HG03064 (cell line): Measurements from ENCODE around the gene EML4.
"Not testable (repeated sequence)": the region's sequence is repeated elsewhere in the genome, so short reads cannot be mapped to it uniquely, and the experiment has no call there.

Experiments
- ATAC-seq: cut with Tn5 transposase; IDR thresholded peaks from one replicate; pipeline ENCODE4 v1.9.1; 2021; ENCODE audit warnings: low read depth; ENCODE audit not compliant: unreplicated experiment

EML4 gene

DNA sequence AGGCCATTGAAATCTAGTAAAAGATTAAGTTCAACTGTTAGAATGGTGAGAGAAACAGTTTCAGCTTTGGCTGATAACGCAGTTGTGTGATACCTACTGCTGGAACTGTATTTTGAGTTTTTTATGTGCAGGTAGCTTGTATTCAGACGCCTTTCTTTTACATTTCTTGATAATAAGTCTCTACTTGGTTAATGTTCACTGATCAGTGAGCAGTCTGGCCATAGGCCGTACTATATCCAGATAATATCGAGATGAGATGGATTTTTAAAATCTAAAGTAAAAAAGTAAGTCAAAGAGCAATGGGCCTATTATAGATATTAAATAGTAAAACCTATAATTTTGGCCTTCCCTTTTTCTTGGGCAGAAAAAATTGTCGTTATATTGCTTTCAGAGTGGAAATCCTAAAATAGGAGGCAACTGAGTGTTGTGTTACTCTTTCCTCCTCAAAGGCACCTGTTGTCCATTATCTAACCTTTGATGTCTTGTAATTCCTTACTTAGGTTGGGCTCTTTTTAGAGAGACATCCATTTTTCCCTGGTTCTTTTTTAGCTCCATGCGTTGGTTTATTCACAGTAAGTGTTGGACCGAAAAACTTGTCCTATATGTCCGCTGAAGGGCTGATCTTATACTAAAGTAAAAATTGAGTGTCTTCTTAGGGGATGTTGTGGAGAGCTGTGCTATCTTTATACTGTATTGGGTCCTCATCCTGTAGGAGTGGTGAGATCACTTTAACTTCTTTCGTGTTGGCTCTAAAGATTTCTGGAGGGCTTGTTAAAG, 1.7 kb downstream of the EML4 start:
- no peak for ATAC-seq

- ATAC-seq: no peak
Observed at GRCh38 chr2:42171396-42171980, 2.3 kb downstream of the EML4 start.

DNA sequence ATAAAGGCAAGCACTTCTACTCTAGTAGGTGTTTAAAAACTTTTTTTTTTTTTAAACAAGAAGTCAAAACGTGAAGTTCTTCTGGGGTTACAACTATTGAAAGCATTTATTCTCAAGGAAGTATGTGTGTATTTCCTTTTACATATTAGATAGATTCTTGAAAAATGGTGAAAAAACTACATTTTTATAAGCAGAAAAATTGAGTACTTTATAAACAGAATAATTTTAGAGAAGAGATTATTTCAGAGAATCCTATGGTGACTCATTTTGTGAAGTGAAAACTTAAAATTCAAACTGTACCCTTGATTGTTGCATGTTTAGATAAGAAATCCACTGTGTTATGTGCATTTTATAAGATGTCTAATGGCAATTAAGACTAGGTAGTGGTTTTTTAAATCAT, 2.9 kb downstream of the EML4 start:
- ATAC-seq: no peak

GRCh38 chr2:42172566-42172965, 3.4 kb downstream of the EML4 start:
- ATAC-seq: no peak

DNA sequence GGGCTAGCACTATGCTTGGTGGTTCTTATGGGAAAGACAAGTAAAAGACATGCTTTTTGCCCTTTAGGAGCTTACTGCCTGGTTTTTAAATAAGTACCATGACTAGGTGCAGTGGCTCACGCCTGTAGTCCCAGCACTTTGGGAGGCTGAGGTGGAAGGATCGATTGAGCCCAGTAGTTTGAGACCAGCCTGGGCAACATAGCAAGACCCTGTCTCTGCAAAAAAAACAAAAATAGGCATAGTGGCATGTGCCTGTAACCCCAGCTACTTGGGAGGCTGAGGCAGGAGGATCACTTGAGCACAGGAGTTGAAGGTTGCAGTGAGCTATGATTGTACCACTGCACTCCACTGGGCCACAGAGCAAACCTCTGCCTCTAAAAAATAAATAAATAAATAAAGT, 4.3 kb downstream of the EML4 start:
- ATAC-seq: not testable (repeated sequence)

- no peak for ATAC-seq
Observed at GRCh38 chr2:42176992-42177738, 8.0 kb downstream of the EML4 start.

DNA sequence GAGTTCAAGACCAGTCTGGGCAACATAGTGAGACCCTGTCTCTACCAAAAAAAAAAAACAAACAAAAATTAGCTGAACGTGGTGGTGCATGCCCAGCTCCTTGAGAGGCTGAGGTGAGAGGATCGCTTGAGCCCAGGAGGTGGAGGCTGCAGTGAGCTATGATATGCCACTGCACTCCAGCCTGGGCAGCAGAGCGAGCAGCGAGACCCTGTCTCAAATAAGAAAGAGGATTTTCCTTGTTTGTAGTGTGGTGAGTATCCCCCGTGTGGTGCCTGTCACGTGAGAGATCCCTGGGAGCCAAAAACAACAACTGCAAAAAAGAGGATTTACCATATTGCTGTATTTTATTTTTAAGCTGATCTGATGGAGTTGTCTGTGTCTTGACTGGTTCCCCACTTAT, 9.2 kb downstream of the EML4 start:
- ATAC-seq: no peak

GRCh38 chr2:42180300-42180699, 11.1 kb downstream of the EML4 start:
- no peak for ATAC-seq

- no peak for ATAC-seq
Observed at GRCh38 chr2:42182654-42183308, 13.6 kb downstream of the EML4 start.

GRCh38 chr2:42183775-42184174, 14.6 kb downstream of the EML4 start:
- ATAC-seq: no peak

DNA sequence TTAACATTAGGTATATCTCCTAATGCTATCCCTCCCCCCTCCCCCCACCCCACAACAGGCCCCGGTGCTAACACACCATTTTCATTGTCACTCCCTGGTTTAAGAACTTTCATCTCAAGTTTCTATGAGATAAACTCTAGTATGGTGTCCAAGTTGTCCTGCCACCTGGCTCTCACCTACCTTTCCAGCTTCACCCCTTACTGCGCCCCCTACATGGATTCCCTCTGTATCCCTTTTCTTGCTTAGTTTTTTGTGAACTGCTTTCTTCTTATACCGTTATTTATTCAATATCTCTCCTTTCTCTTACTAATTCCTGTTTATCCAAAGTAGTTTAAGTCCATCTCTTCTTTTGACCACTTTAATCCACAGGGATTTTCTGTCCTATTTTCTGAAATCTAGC, 15.2 kb downstream of the EML4 start:
- ATAC-seq: no peak

GRCh38 chr2:42185220-42185921, 16.2 kb downstream of the EML4 start:
- no peak for ATAC-seq

DNA sequence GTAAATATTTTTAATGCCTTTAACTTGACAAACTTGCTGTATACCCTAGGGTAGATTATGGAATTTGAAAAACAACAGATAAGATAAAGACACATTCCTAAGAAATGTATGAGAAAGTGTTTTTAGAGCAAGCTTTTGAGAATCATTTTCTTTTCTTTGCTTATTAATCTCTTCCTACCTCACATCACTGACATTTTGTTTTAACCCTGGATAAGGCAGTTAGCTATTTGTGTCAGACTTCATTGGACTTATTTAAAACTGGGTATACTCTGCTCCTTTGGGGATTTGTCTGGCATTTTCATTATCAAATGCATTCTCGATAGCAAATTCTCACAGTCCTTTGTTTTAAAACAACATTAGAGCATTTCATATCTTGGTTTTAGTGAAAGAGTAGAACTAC, 17.2 kb downstream of the EML4 start:
- no peak for ATAC-seq

- no peak for ATAC-seq
Observed at GRCh38 chr2:42186945-42187632, 17.9 kb downstream of the EML4 start.

DNA sequence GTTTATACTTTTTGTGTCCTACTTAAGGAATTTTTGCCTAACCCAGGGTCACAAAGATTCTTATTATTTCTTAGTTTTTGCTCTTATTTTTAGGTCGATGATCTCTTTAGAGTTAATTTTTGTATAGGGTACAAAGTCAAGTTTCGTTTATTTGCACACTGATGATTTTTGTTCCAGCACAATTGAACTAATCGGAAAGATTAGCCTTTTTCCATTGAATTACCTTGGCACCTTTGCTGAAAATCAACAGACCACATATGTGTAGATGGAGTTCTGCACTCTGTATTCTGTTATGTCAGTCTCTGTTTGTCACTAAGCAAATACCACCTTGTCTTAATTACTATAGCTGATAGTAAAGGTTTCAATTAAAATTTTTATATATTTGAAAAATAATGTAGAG, 18.7 kb downstream of the EML4 start:
- no peak for ATAC-seq

DNA sequence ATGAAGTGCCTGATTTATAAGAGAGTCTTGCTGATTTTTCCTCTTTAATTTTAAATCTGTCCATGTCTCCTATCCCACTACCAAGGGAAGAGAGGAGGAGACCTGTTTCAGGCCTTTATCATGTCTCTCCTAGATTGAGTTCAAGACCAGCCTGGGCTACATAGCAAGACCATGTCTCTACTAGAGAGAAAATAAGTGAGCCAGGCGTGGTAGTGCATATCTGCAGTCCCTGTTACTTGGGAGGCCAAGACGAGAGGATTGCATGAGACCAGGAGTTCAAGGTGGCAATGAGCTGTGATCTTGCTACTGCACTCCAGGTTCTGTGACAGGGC, 20.0 kb downstream of the EML4 start:
- no peak for ATAC-seq

DNA sequence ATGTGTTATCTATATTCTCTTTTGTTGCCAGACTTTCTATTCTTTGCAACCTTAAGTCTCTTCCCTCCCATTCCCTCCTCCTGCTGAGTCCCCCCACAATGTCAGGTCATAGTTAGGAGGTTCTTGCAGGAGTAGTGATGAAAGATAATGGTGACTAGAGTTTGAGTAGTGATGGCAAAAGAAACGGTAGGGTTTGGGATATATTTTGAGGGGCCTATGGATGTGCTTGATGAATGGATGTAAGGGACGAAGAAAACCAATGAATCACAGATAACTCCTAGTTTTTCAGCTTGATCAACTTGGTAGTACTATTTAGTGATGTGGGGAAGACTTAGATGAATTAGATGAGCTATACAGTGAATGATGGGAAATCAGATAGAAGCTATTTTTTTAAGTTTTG, 21.0 kb downstream of the EML4 start:
- no peak for ATAC-seq

- no peak for ATAC-seq
Observed at GRCh38 chr2:42191285-42192009, 22.3 kb downstream of the EML4 start.

DNA sequence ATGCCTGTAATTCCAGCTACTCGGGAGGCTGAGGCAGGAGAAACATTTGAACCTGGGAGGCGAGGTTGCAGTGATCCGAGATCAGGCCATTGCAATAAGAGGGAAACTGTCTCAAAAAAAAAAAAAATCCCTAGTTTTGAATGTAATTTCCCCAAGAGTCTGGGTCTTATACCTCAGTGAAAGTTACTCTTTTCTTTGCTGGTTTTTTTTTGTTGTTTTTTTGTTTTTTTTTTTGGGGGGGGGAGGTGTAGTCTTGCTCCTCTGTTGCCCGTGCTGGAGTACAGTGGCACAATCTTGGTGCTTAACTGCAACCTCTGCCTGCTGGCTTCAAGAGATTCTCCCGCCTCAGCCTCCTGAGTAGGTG, 22.8 kb downstream of the EML4 start:
- no peak for ATAC-seq
